Neuronal stem cell (in vitro differentiated cells): ENCODE data around the gene DNM1.

Experiments
- DNase-seq: peaks from one replicate; pipeline ENCODE4 v3.0.0-alpha.2; 2013; ENCODE audit warnings: low spot score
- H2AFZ ChIP-seq: one replicate; pipeline ENCODE4 v1.6.1; 2013; ENCODE audit warnings: mild to moderate bottlenecking, low read length, inconsistent platforms
- H2AK5ac ChIP-seq: 2 replicates; pipeline ENCODE4 v1.6.1; 2013; ENCODE audit warnings: low read depth, mild to moderate bottlenecking, inconsistent platforms, low read length, moderate library complexity, mixed read lengths
- H2BK120ac ChIP-seq: 2 replicates; pipeline ENCODE4 v1.6.1; 2013; ENCODE audit warnings: low read depth, mild to moderate bottlenecking, inconsistent platforms, low read length, moderate library complexity, mixed read lengths
- H2BK12ac ChIP-seq: one replicate; pipeline ENCODE4 v1.6.1; 2013; ENCODE audit warnings: low read length, inconsistent platforms
- H2BK15ac ChIP-seq: 2 replicates; pipeline ENCODE4 v1.6.1; 2013; ENCODE audit warnings: mild to moderate bottlenecking, low read length, inconsistent platforms, mixed read lengths
- H2BK5ac ChIP-seq: one replicate; pipeline ENCODE4 v1.6.1; 2013; ENCODE audit warnings: inconsistent platforms, mild to moderate bottlenecking, low read length, moderate library complexity
- H3K14ac ChIP-seq: one replicate; pipeline ENCODE4 v1.6.1; 2013; ENCODE audit warnings: low read length, inconsistent platforms
- H3K18ac ChIP-seq: 2 replicates; pipeline ENCODE4 v1.6.1; 2013; ENCODE audit warnings: low read length, inconsistent platforms
- H3K23ac ChIP-seq: 2 replicates; pipeline ENCODE4 v1.6.1; 2013; ENCODE audit warnings: low read depth, mild to moderate bottlenecking, mixed read lengths, low read length, inconsistent platforms; ENCODE audit not compliant: poor library complexity
- H3K27ac ChIP-seq: replicated peaks from 3 replicates; pipeline ENCODE4 v1.5.1; 2013; ENCODE audit warnings: low read length, inconsistent platforms
- H3K27me3 ChIP-seq, 3 experiments: 2 replicates each; pipeline ENCODE4 v1.6.1; 2013; ENCODE audit warnings: low read length in 3 of 3, mild to moderate bottlenecking in 2 of 3, inconsistent platforms in 1 of 3, low read depth in 1 of 3, mixed read lengths in 1 of 3, moderate library complexity in 1 of 3; ENCODE audit not compliant: control insufficient read depth in 3 of 3, insufficient read depth in 3 of 3
- H3K36me3 ChIP-seq, 2 donors: replicated peaks in 1 of 2; 2 replicates each; pipeline ENCODE4 v1.6.1; 2013; ENCODE audit warnings: low read length in 2 of 2; ENCODE audit not compliant: control insufficient read depth in 2 of 2, insufficient read depth in 2 of 2
- H3K4ac ChIP-seq: 2 replicates; pipeline ENCODE4 v1.6.1; 2013; ENCODE audit warnings: inconsistent platforms, mild to moderate bottlenecking, low read length, moderate library complexity
- H3K4me1 ChIP-seq, 2 donors: 1 replicate in 1 of 2; 2 replicates in 1 of 2; pipeline ENCODE4 v1.6.1; 2013; ENCODE audit warnings: low read length in 2 of 2, low read depth in 1 of 2; ENCODE audit not compliant: control insufficient read depth in 2 of 2, insufficient read depth in 1 of 2
- H3K4me2 ChIP-seq: one replicate; pipeline ENCODE4 v1.6.1; 2013; ENCODE audit warnings: mild to moderate bottlenecking, low read length, inconsistent platforms; ENCODE audit not compliant: insufficient read depth, poor library complexity, severe bottlenecking
- H3K4me3 ChIP-seq, 2 donors: 2 replicates each; pipeline ENCODE4 v1.5.1; 2013; ENCODE audit warnings: low read length in 2 of 2, mild to moderate bottlenecking in 2 of 2, inconsistent platforms in 1 of 2, moderate library complexity in 1 of 2
- H3K79me1 ChIP-seq: one replicate; pipeline ENCODE4 v1.6.1; 2013; ENCODE audit warnings: low read depth, mild to moderate bottlenecking, inconsistent platforms, low read length, moderate library complexity
- H3K9ac ChIP-seq: one replicate; pipeline ENCODE4 v1.6.1; 2013; ENCODE audit warnings: mild to moderate bottlenecking, low read depth, low read length, inconsistent platforms; ENCODE audit not compliant: poor library complexity
- H3K9me3 ChIP-seq, 2 donors: replicated peaks in 1 of 2; 2 replicates each; pipeline versions ENCODE3 to v1.6.1; 2013; ENCODE audit warnings: low read length in 2 of 2, mild to moderate bottlenecking in 2 of 2, inconsistent platforms in 1 of 2, low read depth in 1 of 2, mixed read lengths in 1 of 2, moderate library complexity in 1 of 2; ENCODE audit not compliant: control insufficient read depth in 2 of 2, insufficient read depth in 1 of 2
- H4K8ac ChIP-seq: one replicate; pipeline ENCODE4 v1.6.1; 2013; ENCODE audit warnings: low read depth, mild to moderate bottlenecking, inconsistent platforms, low read length, moderate library complexity
- H4K91ac ChIP-seq: one replicate; pipeline ENCODE4 v1.6.1; 2013; ENCODE audit warnings: low read length, low read depth, mild to moderate bottlenecking, inconsistent platforms; ENCODE audit not compliant: poor library complexity
- WGBS, 2 donors: extraction: QIAGEN DNeasy Blood & Tissue Kit; methylation state at CpG; one replicate each; pipeline ENCODE4 v1.1.7; 2013; ENCODE audit warnings: missing lambda C conversion rate in 2 of 2, mixed read lengths in 1 of 2; ENCODE audit not compliant: insufficient read length in 2 of 2, insufficient replicate concordance in 1 of 2; ENCODE audit errors: extremely low coverage in 2 of 2; 5-methylcytosine and 5-hydroxymethylcytosine counted together

Gene DNM1

GRCh38 chr9:128250839-128251731 is 47.9 kb downstream of the DNM1 start:
- Histone ChIP-seq H2BK120ac (no peak overlapping the region), H3K79me1 (peaks cover 3% of the 10 kb centered on the region), H3K4me1 (peaks cover 2 to 13% of the 10 kb centered on the region in 2 donors), H3K4me3 (peak overlapping the region in 1 of 2 donors; percentile 70), H4K91ac (peak overlapping the region; percentile 26), H3K14ac (peak overlapping the region; percentile 41), H2BK15ac (no peak overlapping the region), H3K4me2 (peak overlapping the region; percentile 58), H3K9me3 (peaks cover 0 to 1% of the 10 kb centered on the region in 2 donors), H3K36me3 (peaks cover 24 to 38% of the 10 kb centered on the region in 2 donors), H2BK5ac (no peak overlapping the region), H3K4ac (no peak overlapping the region), H3K23ac (peak overlapping the region; percentile 98), H4K8ac (no peak overlapping the region), H3K27ac (no peak overlapping the region), H2BK12ac (peak overlapping the region; percentile 58), H2AFZ (no peak overlapping the region), H2AK5ac (peak overlapping the region; percentile 52), H3K9ac (peak overlapping the region; percentile 36), H3K27me3 (peaks cover 0 to 3% (median 0%) of the 10 kb centered on the region in 3 experiments), H3K18ac (peak overlapping the region; percentile 87)
- WGBS, 2 donors: no CpG with 5 or more reads among the region's 43 CpGs
- no peak for DNase-seq

GRCh38 chr9:128251732-128252100 is 48.5 kb downstream of the DNM1 start:
- Histone ChIP-seq H3K18ac (no peak overlapping the region), H3K27ac (no peak overlapping the region), H3K79me1 (peaks cover 3% of the 10 kb centered on the region), H3K9me3 (peaks cover 0 to 1% of the 10 kb centered on the region in 2 donors), H2BK5ac (no peak overlapping the region), H3K23ac (no peak overlapping the region), H4K91ac (no peak overlapping the region), H3K4me2 (no peak overlapping the region), H2BK15ac (no peak overlapping the region), H3K4me3 (no peak overlapping the region), H2AK5ac (no peak overlapping the region), H4K8ac (no peak overlapping the region), H3K36me3 (peaks cover 25 to 38% of the 10 kb centered on the region in 2 donors), H3K4ac (no peak overlapping the region), H2AFZ (no peak overlapping the region), H3K4me1 (peaks cover 0 to 13% of the 10 kb centered on the region in 2 donors), H3K14ac (no peak overlapping the region), H3K27me3 (peaks cover 0 to 3% (median 0%) of the 10 kb centered on the region in 3 experiments), H2BK120ac (no peak overlapping the region), H3K9ac (no peak overlapping the region), H2BK12ac (no peak overlapping the region)
- no peak for DNase-seq
- no CpG with 5 or more reads among the region's 3 CpGs for WGBS, 2 donors

- Histone ChIP-seq H4K91ac (peak overlapping the region; percentile 46), H3K4me3 (no peak overlapping the region), H3K27ac (no peak overlapping the region), H3K23ac (peak overlapping the region; percentile 97), H3K18ac (no peak overlapping the region), H3K9ac (no peak overlapping the region), H3K27me3 (peaks cover 0 to 3% (median 0%) of the 10 kb centered on the region in 3 experiments), H2BK15ac (no peak overlapping the region), H3K4me1 (peaks cover 0 to 13% of the 10 kb centered on the region in 2 donors), H3K9me3 (peaks cover 0 to 1% of the 10 kb centered on the region in 2 donors), H3K4me2 (no peak overlapping the region), H2BK5ac (peak overlapping the region; percentile 75), H4K8ac (no peak overlapping the region), H3K79me1 (peaks cover 3% of the 10 kb centered on the region), H2AFZ (no peak overlapping the region), H2AK5ac (no peak overlapping the region), H3K4ac (no peak overlapping the region), H2BK12ac (no peak overlapping the region), H3K14ac (no peak overlapping the region), H3K36me3 (peaks cover 28 to 43% of the 10 kb centered on the region in 2 donors), H2BK120ac (no peak overlapping the region)
- no CpG with 5 or more reads among the region's 25 CpGs for WGBS, 2 donors
- no peak for DNase-seq
Measured at GRCh38 chr9:128252317-128253139, 49.3 kb downstream of the DNM1 start.
